DMS 273 (cell line): ENCODE data around the gene PSMD2.

Source experiments
- DNase-seq: peaks from one replicate; lab custom pipeline; 2025; ENCODE audit not compliant: unreplicated experiment; lab: John Stamatoyannopoulos, UW

Gene PSMD2

DNA sequence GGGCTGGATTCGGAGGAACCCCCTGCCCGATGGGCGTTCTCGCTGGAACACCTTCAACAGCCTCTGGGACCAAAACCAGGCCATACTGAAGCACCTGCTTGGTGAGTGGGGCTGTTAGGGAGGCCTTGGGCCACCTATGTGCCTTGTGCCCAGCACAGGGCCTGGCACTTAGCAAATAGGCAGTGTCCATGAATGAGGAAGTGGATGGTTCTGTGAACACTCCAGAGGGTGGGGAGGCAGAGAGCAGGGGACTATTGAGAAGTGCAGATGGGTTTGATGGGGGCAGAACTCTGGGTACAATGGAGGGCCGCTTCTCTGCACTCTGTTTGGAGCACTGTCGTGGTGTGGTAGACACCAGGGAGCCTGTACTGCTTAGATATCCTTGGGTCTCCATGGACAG is 21.7 kb upstream of the PSMD2 start:
- DNase-seq, result no peak

DNA sequence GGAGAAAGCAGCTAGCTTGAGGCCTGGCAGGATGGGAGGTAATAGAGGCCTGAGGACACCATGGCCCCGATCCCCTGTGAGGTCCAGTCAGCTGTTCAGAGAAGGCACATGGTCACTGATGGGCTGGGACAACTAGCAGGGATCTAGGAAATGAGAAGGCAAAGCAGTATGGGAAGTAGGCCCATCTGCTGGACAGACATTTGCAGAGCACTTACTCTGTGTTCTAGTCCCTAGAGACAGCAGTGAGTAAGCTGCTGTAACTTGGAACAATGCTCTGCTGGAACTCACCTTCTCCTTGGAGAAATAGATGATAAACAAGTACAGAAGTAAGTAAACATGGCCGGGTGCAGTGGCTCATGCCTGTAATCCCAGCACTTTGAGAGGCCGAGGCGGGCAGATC is 16.1 kb upstream of the PSMD2 start:
- DNase-seq, result no peak

DNA sequence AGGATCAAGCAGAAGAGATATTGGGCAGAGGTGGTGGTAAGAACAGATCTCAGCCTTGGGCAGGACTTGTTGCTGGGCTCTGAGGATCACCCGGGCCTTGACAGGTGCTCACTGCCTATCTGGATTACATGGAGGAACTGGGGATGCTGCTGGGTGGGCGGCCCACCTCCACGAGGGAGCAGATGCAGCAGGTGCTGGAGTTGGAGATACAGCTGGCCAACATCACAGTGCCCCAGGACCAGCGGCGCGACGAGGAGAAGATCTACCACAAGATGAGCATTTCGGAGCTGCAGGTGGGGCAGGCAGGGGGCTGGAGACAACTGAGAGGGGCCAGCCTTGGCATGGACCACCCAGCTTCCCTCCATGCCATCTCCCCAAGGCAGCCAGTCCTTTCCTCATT is 15.4 kb upstream of the PSMD2 start:
- no peak for DNase-seq

DNA sequence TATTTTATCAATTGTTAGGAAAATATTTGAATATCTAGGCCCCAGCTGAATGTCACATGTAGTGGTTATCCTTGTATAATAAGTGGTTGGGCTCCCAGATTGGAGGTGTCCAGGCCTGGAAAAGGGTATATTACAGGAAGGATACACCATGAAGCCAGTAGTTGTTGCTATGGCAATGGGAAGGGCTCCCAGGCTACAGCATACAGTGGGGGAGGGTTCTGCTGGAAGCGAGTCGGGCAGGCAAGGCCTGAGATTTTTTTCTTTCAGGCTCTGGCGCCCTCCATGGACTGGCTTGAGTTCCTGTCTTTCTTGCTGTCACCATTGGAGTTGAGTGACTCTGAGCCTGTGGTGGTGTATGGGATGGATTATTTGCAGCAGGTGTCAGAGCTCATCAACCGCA is 14.3 kb upstream of the PSMD2 start:
- peak; percentile 97 for DNase-seq

DNA sequence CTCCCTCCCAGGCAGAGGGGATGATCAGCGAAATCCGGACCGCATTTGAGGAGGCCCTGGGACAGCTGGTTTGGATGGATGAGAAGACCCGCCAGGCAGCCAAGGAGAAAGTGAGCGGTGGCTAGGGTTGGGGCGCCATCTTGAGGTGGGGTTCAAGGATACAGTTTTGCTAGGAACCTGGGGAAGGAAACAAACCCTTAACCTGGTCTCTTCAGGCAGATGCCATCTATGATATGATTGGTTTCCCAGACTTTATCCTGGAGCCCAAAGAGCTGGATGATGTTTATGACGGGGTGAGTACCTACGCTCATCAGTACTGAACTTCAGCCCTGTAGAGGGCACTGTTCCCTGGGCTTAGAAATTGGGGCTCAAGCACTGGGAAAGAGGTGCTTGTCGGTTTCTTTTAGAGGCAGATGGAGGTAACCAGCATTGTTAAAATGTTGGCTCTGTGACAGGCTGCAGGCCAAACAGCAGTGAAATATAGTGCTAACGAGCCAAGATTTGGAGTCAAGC is 9.6 kb upstream of the PSMD2 start:
- peak; percentile 93 for DNase-seq

DNA sequence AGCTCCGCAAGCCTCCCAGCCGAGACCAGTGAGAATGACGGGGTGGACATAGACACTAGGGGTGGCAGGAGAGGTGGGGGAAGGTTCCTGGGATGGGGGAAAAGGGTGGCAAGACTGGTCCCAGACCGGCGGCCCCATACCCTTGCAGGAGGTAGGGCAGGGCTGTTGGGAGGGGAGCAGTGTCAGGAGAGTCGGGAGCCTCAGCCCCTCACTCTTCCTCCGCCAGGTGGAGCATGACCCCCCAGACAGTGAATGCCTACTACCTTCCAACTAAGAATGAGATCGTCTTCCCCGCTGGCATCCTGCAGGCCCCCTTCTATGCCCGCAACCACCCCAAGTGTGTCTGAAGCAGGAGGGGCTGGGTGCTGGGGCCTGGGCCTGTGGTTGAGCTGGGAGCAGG is 8.7 kb upstream of the PSMD2 start:
- DNase-seq, result no peak

DNA sequence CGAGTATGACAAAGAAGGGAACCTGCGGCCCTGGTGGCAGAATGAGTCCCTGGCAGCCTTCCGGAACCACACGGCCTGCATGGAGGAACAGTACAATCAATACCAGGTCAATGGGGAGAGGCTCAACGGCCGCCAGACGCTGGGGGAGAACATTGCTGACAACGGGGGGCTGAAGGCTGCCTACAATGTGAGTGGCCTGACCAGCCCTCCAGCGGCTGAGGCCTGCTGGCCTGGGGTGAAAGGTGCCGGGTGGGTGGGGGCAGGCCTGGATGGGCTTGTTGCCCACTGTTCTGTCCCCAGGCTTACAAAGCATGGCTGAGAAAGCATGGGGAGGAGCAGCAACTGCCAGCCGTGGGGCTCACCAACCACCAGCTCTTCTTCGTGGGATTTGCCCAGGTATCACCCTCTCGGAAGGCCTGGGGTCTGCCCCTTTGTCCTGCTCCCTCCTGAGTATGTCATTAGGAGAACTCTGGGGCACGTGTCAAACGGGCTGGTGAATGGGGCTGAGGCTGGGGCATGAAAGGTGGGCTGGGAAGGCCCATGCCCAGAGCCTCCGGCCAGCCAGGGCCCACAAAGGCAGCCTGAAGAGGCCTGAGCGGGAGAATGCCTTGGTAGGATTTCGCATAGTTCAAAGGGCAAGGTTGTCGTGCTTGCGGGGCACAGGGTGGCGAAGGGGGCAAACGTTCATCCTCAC is 7.8 kb upstream of the PSMD2 start:
- DNase-seq, result no peak

DNA sequence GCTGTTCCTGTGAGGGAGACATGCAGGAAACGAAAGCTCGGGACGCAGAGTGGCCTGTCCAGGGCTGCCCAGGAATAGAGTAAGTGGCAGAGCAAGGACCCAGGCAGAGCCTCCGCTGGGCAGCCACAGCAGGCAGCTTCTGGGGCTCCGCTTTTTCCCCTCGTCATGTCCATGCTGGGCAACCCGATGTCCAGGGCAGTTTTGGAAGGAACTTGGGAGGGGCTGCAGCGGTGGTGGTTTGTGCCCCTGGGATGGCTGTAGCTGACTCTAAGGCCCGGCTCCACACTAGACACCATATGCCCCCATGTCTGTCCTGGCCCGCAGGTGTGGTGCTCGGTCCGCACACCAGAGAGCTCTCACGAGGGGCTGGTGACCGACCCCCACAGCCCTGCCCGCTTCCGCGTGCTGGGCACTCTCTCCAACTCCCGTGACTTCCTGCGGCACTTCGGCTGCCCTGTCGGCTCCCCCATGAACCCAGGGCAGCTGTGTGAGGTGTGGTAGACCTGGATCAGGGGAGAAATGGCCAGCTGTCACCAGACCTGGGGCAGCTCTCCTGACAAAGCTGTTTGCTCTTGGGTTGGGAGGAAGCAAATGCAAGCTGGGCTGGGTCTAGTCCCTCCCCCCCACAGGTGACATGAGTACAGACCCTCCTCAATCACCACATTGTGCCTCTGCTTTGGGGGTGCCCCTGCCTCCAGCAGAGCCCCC is 7.1 kb upstream of the PSMD2 start:
- DNase-seq, result no peak

DNA sequence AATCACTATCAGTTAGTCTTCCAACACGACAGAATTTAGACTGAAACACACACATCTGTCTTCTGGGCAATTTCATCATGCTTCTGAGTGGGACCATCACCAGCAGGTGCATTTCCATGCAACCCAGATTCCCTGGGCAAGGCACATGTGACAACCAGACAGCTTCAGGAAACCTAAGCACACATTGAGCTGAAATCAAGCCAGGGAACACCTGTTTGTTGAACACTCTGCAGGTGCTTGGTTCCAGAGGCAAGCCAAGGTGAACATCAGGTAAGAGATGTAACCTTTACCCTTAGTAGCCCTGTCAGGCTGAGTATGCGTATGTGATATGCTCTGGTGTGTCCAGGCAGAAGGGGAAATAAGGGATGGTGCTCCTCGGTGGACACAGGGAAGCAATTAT is 3.3 kb upstream of the PSMD2 start:
- no peak for DNase-seq

DNA sequence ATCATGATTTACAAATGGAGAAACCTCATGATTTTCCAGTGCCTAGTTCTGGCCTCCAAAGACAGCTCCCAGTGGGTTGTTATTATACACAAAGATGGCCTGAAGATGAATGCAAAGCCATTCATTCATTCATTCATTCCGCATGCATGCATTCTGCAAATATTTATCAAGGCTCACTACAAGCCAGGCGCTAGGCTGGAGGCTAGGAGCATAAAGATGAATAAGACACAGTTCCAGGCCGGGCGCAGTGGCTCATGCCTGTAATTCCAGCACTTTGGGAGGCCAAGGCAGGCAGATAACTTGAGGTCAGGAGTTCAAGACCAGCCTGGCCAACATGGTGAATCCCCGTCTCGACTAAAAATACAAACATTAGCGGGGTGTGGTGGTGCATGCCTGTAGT is 2.4 kb upstream of the PSMD2 start:
- DNase-seq, result no peak

DNA sequence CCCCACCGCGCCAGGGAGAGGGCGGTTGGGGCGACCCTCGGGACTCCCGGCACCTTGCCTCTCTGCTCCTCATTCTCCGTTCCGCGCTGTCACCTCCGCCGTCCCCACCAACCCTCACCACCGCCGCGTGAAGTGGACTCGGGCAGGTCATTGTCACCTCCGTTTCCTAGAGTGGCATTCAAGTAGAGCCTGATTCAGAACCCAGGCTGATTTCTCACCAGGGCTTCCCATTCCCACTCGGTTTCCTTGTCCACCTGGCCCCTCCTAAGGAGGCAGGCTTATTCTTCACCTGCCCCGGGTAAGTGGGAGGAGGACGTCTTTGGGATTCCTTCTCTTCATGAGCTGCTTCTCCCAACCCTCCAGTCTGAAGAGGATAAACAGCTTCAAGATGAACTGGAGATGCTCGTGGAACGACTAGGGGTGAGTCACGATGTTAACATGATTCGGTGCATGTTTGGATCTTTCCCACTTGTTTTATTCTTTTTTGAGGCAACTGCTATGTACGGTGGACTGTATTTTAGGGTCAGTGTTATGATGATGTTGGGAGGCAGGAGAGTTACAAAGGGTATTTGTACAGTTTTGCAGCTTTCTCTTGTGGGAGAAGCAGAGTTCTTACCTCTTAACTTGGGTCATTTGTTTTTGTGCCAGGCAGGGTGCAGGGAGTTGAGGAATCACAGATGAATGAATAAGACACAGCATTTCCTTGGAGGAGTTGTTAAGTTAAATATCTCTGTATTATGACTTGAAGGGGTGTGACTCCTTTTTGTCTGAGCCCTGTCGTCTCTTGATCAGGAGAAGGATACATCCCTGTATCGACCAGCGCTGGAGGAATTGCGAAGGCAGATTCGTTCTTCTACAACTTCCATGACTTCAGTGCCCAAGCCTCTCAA is 692 bp downstream of the PSMD2 start:
- DNase-seq, result peak; percentile 59

DNA sequence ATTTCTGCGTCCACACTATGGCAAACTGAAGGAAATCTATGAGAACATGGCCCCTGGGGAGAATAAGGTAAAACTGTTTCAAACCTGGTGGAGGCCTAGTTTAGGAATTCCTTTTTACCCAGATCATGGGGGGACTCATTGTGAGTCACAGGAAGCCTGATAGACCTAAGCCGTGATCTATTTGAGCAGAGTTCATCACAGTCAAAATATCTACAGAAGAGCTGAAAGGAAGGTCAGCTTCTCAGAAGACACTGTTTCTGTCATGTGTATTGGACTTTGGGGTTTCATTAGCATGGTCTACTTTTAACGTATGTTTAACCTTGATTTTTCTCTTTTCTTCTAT is 1.3 kb downstream of the PSMD2 start:
- no peak for DNase-seq

DNA sequence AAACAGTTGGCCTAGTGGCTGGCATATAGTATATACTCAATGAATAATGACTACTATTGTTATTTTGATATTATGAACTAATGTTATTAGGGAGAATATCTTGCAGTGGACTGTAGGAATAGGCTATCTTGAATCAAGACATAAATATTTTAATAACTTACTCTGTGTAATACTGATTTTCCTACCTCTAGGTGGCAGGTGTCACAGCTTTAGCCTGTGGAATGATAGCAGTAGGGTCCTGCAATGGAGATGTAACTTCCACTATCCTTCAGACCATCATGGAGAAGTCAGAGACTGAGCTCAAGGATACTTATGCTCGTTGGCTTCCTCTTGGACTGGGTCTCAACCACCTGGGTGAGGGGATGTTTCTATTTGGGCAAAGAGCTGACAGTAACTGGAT is 6.5 kb downstream of the PSMD2 start:
- peak; percentile 58 for DNase-seq

DNA sequence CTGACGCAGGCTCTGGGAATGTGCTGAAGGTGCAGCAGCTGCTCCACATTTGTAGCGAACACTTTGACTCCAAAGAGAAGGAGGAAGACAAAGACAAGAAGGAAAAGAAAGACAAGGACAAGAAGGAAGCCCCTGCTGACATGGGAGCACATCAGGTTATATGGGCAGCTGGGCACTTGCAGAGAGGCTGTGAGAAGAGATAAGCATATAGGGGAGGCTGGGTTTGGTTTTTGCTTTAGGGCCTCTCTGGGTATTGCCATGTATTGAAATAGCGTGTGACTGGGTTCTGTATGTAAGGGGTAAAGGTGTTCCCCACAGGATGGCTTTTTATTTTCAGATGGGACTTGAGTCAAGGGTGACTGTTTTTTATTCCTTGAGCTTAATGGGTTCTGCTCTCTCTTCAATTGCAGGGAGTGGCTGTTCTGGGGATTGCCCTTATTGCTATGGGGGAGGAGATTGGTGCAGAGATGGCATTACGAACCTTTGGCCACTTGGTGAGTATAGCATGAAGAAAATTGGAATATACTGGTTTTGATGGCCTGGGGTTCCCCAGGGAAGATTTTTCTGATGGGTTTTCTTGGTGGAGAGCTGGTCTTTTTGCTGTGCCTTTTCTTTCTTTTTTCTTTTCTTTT is 7.4 kb downstream of the PSMD2 start:
- no peak for DNase-seq

DNA sequence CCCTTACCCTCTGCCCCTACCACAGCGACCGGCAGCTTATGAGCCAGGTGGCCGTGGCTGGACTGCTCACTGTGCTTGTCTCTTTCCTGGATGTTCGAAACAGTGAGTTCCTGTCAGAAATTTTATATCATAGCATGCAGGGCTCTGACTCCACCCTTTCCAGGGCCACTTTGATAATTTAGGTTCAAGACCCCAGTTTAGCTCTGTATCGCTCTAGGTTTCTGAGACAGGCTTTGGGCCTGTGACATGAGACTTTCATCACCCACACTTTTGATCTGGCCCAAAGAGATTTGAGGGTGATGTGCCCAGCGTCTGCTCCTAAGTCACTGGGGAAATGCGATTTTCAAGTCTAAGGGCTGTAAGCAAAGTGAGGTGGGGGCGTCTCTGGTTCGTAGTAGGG is 8.9 kb downstream of the PSMD2 start:
- no peak for DNase-seq

DNA sequence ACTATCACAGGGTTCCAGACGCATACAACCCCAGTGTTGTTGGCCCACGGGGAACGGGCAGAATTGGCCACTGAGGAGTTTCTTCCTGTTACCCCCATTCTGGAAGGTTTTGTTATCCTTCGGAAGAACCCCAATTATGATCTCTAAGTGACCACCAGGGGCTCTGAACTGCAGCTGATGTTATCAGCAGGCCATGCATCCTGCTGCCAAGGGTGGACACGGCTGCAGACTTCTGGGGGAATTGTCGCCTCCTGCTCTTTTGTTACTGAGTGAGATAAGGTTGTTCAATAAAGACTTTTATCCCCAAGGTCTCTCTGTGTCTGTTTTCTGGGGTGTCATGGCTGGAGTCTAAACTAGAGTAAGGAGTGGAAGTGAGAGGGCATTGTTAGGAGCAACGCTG is 9.7 kb downstream of the PSMD2 start:
- DNase-seq, result no peak

DNA sequence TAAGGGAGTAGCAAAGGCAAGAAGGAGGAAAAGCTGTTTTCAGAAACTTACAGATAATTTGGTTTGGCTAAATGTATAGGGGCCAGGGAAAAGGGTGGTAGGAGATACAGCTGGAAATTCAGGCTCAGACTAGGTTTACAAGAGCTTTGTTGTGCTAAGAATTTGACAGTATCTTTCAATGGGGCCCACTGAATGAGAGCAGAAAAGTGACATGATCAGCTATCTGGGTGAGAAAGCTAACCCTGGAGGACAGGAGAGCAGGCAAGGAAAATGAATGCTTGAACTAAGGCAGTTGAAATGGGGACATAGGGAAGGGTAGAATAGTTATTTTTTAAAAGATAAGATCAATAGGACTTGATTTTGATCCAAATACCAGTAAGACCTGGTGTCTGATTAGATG is 12.6 kb downstream of the PSMD2 start:
- no peak for DNase-seq

DNA sequence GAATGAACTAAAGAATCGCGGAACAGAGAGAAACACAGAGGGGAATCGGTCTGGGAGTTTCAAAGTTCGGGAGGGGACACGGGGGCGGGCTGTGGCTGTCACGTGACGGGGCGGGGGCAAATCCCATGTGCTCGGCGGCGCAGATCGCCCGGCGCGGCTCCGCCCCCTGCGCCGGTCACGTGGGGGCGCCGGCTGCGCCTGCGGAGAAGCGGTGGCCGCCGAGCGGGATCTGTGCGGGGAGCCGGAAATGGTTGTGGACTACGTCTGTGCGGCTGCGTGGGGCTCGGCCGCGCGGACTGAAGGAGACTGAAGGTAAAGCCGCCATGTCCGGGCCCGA is 15.3 kb downstream of the PSMD2 start, which contains the start of gene EIF4G1:
Gene EIF4G1, plus strand, starts transcription at position 244 of the 337 bp plus-strand sequence. CDS start 1,191 bp downstream, outside the sequence.
- peak; percentile 99 for DNase-seq

DNA sequence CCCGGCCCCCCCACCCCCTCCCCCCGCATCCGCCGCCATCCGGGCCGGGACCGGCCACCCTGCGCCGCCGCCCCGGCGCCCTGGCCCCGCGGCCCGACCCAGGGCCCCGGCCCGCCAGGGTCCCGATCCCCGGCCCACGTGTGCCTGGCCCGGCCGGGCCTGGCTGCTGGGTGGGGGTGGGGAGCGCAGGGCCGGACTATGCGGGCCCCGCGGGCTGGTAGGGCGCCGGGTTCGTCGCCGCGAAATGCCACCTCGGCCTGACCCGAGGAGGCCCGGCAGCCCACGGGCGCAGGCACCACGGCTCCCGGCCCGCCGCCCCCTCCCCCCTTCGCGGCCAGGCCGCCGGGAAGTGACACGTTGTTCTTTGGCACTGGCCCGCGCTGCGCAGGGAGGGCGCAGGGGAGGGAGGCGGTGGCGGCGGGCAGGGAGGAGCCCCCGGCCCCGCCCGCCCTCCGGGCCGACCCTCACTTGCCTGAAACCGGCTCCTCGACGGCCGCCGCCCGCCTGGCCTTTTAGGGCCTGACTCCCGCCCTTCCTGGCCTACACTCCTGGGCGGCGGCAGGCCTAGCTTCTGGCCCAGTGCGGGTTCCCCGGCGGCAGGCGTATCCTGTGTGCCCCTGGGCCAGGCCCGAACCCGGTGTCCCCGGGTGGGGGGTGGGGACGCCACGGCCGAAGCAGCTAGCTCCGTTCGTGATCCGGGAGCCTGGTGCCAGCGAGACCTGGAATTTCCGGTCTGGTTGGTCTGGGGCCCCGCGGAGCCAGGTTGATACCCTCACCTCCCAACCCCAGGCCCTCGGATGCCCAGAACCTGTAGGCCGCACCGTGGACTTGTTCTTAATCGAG is 15.9 kb downstream of the PSMD2 start:
- DNase-seq, result peak; percentile 86

DNA sequence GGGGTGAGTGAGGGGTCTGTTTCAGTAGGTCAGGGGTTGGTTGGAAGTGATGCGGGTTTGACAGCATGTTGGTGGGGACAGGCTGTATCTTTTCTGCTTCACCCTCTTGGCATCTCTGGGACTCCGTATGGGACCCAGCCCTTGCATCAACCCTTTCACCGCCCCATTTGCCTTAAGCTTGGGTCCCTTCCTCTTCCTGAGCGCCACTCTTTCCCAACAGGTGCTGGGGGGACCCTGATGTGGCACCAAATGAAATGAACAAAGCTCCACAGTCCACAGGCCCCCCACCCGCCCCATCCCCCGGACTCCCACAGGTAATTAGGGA is 16.5 kb downstream of the PSMD2 start:
- DNase-seq, result peak; percentile 67
